ENCODE results near the gene TGOLN2. TPM values are rescaled to one million over a fixed set of nuclear protein-coding genes. Genes with fewer than 3 reads are reported as not detected.

Gene TGOLN2
- total and polyA plus RNA-seq, 2 donors (not counting 3 experiments of a cell fraction or from before 2014, with no cell fraction given): 112 to 140 TPM

DNA sequence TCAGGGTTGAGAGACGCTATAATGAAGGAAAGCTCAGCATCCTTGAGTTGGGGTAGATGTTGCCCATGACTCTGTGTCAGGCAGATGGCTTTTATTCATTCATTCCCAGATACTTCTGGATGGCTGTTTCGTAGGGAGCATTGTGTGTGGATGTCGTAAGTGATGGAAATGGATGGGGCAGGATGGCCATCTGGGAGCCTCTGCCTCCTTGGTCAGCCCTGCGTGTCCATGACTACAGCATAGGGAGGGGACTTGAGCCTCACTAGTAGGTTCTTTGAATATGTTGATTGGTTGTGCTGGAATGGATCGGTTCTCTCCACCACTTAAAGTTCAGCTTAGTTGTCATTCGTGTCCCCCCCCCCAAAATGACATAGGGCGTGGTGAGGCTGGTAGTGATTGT, 44.9 kb downstream of the TGOLN2 start:
- intact Hi-C loops (cut with micrococcal nuclease) (no loop called here), dilution Hi-C loops (cut with MboI; ENCODE audit: extremely low pct_ligation_motif_present, low sequenced_read_pairs) (no loop called here)
- H3K27ac ChIP-seq (ENCODE audit: insufficient read depth, low read depth, low read length): no peak overlapping the region
- no peak for FAIRE-seq
- peaks cover 3% of the 10 kb centered on the region for H3K4me1 ChIP-seq (ENCODE audit: control insufficient read depth, extremely low read depth, insufficient read depth, low read length)
- H3K4me2 ChIP-seq (ENCODE audit: insufficient read depth, low read length): no peak overlapping the region
- TF ChIP-seq POLR2AphosphoS5 (IDR thresholded peaks at IDR 0.05; ENCODE audit: insufficient read depth, low read depth, low read length) (no peak), MYC (IDR thresholded peaks at IDR 0.05; ENCODE audit: low read depth, low read length) (no peak), JUN (IDR thresholded peaks at IDR 0.05; ENCODE audit: borderline replicate concordance, insufficient read depth, insufficient read length, low read depth) (no peak), GATA2 (IDR thresholded peaks at IDR 0.05; ENCODE audit: insufficient read depth, insufficient read length, low read depth, low read length) (no peak), FOS (IDR thresholded peaks at IDR 0.05; ENCODE audit: borderline replicate concordance, insufficient read depth, low read length) (no peak), EZH2 (IDR thresholded peaks at IDR 0.05; ENCODE audit: borderline replicate concordance, low read depth, low read length, severe bottlenecking) (no peak), POLR2A (IDR thresholded peaks at IDR 0.05; ENCODE audit: low read depth, low read length) (no peak)
- TF ChIP-seq, protein P1, sequence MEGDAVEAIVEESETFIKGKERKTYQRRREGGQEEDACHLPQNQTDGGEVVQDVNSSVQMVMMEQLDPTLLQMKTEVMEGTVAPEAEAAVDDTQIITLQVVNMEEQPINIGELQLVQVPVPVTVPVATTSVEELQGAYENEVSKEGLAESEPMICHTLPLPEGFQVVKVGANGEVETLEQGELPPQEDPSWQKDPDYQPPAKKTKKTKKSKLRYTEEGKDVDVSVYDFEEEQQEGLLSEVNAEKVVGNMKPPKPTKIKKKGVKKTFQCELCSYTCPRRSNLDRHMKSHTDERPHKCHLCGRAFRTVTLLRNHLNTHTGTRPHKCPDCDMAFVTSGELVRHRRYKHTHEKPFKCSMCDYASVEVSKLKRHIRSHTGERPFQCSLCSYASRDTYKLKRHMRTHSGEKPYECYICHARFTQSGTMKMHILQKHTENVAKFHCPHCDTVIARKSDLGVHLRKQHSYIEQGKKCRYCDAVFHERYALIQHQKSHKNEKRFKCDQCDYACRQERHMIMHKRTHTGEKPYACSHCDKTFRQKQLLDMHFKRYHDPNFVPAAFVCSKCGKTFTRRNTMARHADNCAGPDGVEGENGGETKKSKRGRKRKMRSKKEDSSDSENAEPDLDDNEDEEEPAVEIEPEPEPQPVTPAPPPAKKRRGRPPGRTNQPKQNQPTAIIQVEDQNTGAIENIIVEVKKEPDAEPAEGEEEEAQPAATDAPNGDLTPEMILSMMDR (IDR thresholded peaks at IDR 0.05; ENCODE audit: extremely low read depth in 1 of 2, insufficient read depth in 1 of 2, low read depth in 1 of 2, low read length in 2 of 2): no peak
- TF ChIP-seq, protein P2, sequence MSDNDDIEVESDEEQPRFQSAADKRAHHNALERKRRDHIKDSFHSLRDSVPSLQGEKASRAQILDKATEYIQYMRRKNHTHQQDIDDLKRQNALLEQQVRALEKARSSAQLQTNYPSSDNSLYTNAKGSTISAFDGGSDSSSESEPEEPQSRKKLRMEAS (IDR thresholded peaks at IDR 0.05; ENCODE audit: insufficient read depth, insufficient read length): no peak
- H3K27me3 ChIP-seq (ENCODE audit: control insufficient read depth in 2 of 2, insufficient read depth in 2 of 2, low read length in 2 of 2): no peaks in the 10 kb centered on the region
- DNase-seq (ENCODE audit: low read depth, low spot score): no peak
- POLR2A ChIA-PET: no interaction called here
- H3K79me2 ChIP-seq (ENCODE audit: control insufficient read depth, insufficient read depth, low read length): no peaks in the 10 kb centered on the region
- H2AFZ ChIP-seq (ENCODE audit: low read depth, low read length): no peak overlapping the region
- BruUV-seq (replicated peaks): no TSS peak
- H3K9me3 ChIP-seq (replicated peaks; ENCODE audit: control insufficient read depth, insufficient read depth, low read length): no peaks in the 10 kb centered on the region
- H4K20me1 ChIP-seq (replicated peaks; ENCODE audit: control insufficient read depth, extremely low read depth, insufficient read depth, low read length): no peaks in the 10 kb centered on the region
- CTCF ChIA-PET: interaction anchor here (0.9 to 10.3 kb wide), 5 partner anchors 16 to 265 kb away, joined by 3 to 150 read pairs (median 4); partner anchors contain the start of gene TCF7L1
- H3K9ac ChIP-seq (replicated peaks; ENCODE audit: extremely low read depth, insufficient read depth, low read length): no peak overlapping the region
- H3K9me1 ChIP-seq (replicated peaks; ENCODE audit: control insufficient read depth, extremely low read depth, insufficient read depth, low read length): no peaks in the 10 kb centered on the region
- peaks cover 0 to 1% of the 10 kb centered on the region in 2 experiments for H3K36me3 ChIP-seq (ENCODE audit: control insufficient read depth in 2 of 2, extremely low read depth in 1 of 2, insufficient read depth in 2 of 2, low read length in 2 of 2)
- no peak overlapping the region for H3K4me3 ChIP-seq (replicated peaks in 1 of 3; ENCODE audit: insufficient read depth in 1 of 3, low read depth in 1 of 3, low read length in 3 of 3)

Data from endothelial cell of umbilical vein (primary cell).